Subcutaneous adipose tissue (tissue), 4 donors: ENCODE data around the gene PTGS2. TPM values are rescaled to one million over a fixed set of nuclear protein-coding genes. Genes with fewer than 3 reads are reported as not detected.

Experiments used
- CTCF ChIP-seq: fragments of 450-650 bp; IDR thresholded peaks from one replicate; pipeline ENCODE4 v1.5.1; 2016; ENCODE audit warnings: low read depth, mild to moderate bottlenecking, control low read depth, antibody characterized with exemption, moderate library complexity
- total RNA-seq, 4 donors: library from RNA; depleted of rRNA; stranded (reverse); fragments of >200 nt; gene quantifications; one replicate each; pipeline ENCODE4 v1.1.0, GENCODE V29; 2016

PTGS2 gene
- total RNA-seq, 4 donors from 2014 or later, result 1.1 to 2.5 (median 1.5) TPM; not detected in 1

- no peak for TF ChIP-seq CTCF
These were observed 9.7 kb downstream of the PTGS2 start for GRCh38 chr1:186670297-186671135.

- TF ChIP-seq CTCF, result no peak
These were observed 17.5 kb downstream of the PTGS2 start for GRCh38 chr1:186662752-186663151.

GRCh38 chr1:186659890-186660341 is 20.3 kb downstream of the PTGS2 start:
- no peak for TF ChIP-seq CTCF

- no peak for TF ChIP-seq CTCF
These were observed 21.2 kb downstream of the PTGS2 start for GRCh38 chr1:186658999-186659398.

- TF ChIP-seq CTCF, result no peak
These were observed 22.7 kb downstream of the PTGS2 start for GRCh38 chr1:186657481-186657880.

GRCh38 chr1:186655876-186656275 is 24.3 kb downstream of the PTGS2 start:
- no peak for TF ChIP-seq CTCF

- TF ChIP-seq CTCF, result no peak
These were observed 25.5 kb downstream of the PTGS2 start for GRCh38 chr1:186654741-186655140.
